ENCODE data around the gene MARCHF10. TPM values are rescaled to one million over a fixed set of nuclear protein-coding genes. Genes with fewer than 3 reads are reported as not detected.

MARCHF10 gene
- total RNA-seq, 1 experiment from 2014 or later: 8.0 TPM

DNA sequence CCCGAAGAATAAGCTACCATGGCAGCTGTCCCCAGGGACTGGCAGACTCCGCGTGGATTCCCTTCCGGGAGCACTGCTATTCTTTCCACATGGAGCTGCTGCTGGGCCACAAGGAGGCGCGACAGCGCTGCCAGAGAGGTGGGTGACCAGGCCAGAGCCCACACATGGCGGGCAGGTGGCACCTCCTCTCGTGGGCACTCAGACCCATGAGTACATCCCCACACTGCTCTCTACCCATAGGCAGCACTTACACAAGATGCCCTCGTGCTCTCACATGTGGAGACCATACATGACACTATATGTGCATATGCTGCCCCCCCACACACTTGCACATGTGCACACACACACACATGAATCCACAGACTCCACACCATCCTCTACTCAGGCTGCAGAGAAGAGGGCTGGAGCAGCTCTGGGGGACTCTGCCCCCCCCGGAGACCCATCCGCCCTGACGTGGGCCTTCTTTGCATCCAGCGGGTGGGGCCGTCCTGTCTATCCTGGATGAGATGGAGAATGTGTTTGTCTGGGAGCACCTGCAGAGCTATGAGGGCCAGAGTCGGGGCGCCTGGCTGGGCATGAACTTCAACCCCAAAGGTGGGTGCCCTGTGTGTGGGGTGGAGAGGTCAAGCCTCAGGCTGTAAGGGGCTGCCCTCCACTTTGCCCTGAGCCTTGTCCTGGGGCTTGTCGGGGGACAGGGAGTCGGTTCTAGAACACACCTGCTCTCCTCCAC, 117.8 kb downstream of the MARCHF10 start:
- H3K4me3 ChIP-seq: no peak overlapping the region
- peaks cover 14% of the 10 kb centered on the region for H3K4me1 ChIP-seq (replicated peaks; ENCODE audit: insufficient read depth)
- no peaks in the 10 kb centered on the region for H3F3A ChIP-seq (ENCODE audit: insufficient read depth, low read depth)
- H3K9me2 ChIP-seq (ENCODE audit: insufficient read depth): no peaks in the 10 kb centered on the region
- H3K27me3 ChIP-seq (ENCODE audit: insufficient read depth, low read depth): no peaks in the 10 kb centered on the region
- no TSS peak for BruUV-seq (replicated peaks)
- no peak overlapping the region for H3K27ac ChIP-seq
- H4K20me1 ChIP-seq (ENCODE audit: insufficient read depth): no peaks in the 10 kb centered on the region
- ChIA-PET CTCF (no interaction called here), POLR2A (ENCODE audit: unreplicated experiment) (no interaction called here)
- TF ChIP-seq, protein P1, sequence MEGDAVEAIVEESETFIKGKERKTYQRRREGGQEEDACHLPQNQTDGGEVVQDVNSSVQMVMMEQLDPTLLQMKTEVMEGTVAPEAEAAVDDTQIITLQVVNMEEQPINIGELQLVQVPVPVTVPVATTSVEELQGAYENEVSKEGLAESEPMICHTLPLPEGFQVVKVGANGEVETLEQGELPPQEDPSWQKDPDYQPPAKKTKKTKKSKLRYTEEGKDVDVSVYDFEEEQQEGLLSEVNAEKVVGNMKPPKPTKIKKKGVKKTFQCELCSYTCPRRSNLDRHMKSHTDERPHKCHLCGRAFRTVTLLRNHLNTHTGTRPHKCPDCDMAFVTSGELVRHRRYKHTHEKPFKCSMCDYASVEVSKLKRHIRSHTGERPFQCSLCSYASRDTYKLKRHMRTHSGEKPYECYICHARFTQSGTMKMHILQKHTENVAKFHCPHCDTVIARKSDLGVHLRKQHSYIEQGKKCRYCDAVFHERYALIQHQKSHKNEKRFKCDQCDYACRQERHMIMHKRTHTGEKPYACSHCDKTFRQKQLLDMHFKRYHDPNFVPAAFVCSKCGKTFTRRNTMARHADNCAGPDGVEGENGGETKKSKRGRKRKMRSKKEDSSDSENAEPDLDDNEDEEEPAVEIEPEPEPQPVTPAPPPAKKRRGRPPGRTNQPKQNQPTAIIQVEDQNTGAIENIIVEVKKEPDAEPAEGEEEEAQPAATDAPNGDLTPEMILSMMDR (conservative IDR thresholded peaks at IDR 0.05): no peak
- no peak for TF ChIP-seq EZH2 (IDR thresholded peaks at IDR 0.05; ENCODE audit: low read depth)
- H3K79me2 ChIP-seq (ENCODE audit: low read depth): no peaks in the 10 kb centered on the region
- no peak overlapping the region for H2AFZ ChIP-seq
- H3K4me2 ChIP-seq: no peak overlapping the region
- H3K36me3 ChIP-seq (ENCODE audit: low read depth): no peaks in the 10 kb centered on the region
- intact Hi-C loops (cut with micrococcal nuclease; ENCODE audit: unreplicated experiment): no loop called here
- H3K9me3 ChIP-seq (ENCODE audit: insufficient read depth, low read depth): no peaks in the 10 kb centered on the region
- DNase-seq: no peak

- H3K4me2 ChIP-seq: no peak overlapping the region
- H3K79me2 ChIP-seq (ENCODE audit: low read depth): no peaks in the 10 kb centered on the region
- ChIA-PET CTCF (no interaction called here), POLR2A (ENCODE audit: unreplicated experiment) (no interaction called here)
- DNase-seq: no peak
- no peak for TF ChIP-seq EZH2 (IDR thresholded peaks at IDR 0.05; ENCODE audit: low read depth)
- TF ChIP-seq, protein P1 (conservative IDR thresholded peaks at IDR 0.05): no peak
- no peaks in the 10 kb centered on the region for H3K36me3 ChIP-seq (ENCODE audit: low read depth)
- H3K27ac ChIP-seq: no peak overlapping the region
- H3F3A ChIP-seq (ENCODE audit: insufficient read depth, low read depth): no peaks in the 10 kb centered on the region
- intact Hi-C loops (cut with micrococcal nuclease; ENCODE audit: unreplicated experiment): no loop called here
- H2AFZ ChIP-seq: no peak overlapping the region
- H3K4me1 ChIP-seq (replicated peaks; ENCODE audit: insufficient read depth): peaks cover 11% of the 10 kb centered on the region
- H4K20me1 ChIP-seq (ENCODE audit: insufficient read depth): no peaks in the 10 kb centered on the region
- H3K4me3 ChIP-seq: no peak overlapping the region
- no peaks in the 10 kb centered on the region for H3K9me2 ChIP-seq (ENCODE audit: insufficient read depth)
- no peaks in the 10 kb centered on the region for H3K27me3 ChIP-seq (ENCODE audit: insufficient read depth, low read depth)
- no TSS peak for BruUV-seq (replicated peaks)
- H3K9me3 ChIP-seq (ENCODE audit: insufficient read depth, low read depth): no peaks in the 10 kb centered on the region
Observed at GRCh38 chr17:62689441-62690167, 118.5 kb downstream of the MARCHF10 start.

DNA sequence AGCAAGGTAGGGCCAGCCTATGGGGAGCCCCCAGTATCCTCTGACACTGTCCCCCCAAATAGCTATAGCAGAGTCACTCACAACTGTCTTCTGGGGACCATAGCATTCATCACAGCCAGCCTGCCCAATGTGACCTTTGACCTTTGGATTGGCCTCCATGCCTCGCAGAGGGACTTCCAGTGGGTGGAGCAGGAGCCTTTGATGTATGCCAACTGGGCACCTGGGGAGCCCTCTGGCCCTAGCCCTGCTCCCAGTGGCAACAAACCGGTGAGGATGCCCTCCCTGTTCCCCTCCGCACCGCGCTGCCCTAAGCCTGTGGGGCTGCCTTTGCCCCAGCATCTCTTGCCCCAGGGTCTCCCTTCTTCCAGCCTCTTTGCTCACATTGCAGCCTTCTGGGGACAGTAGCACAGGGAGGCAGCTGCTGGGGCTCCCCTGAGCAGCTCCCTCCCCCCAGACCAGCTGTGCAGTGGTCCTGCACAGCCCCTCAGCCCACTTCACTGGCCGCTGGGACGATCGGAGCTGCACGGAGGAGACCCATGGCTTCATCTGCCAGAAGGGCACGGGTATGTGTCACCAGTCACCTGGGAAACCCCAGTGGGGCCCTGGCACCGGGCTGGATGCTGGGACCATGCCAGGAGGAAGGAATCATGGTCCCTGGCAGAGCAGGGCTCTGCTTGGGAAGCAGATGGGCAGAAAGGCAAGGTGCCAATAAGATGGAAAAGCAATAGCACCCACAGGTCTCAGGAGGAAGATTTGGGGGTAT, 119.5 kb downstream of the MARCHF10 start:
- H3K4me2 ChIP-seq: no peak overlapping the region
- H3K79me2 ChIP-seq (ENCODE audit: low read depth): no peaks in the 10 kb centered on the region
- no peaks in the 10 kb centered on the region for H4K20me1 ChIP-seq (ENCODE audit: insufficient read depth)
- DNase-seq: no peak
- H3K27ac ChIP-seq: no peak overlapping the region
- H3K9me3 ChIP-seq (ENCODE audit: insufficient read depth, low read depth): no peaks in the 10 kb centered on the region
- CTCF ChIA-PET: interaction anchor here (0.5 kb wide), 1 partner anchor 640 kb away, joined by 10 read pairs; no protein-coding TSS in a partner anchor
- no peaks in the 10 kb centered on the region for H3K36me3 ChIP-seq (ENCODE audit: low read depth)
- TF ChIP-seq, protein P1 (conservative IDR thresholded peaks at IDR 0.05): no peak
- no peak for TF ChIP-seq EZH2 (IDR thresholded peaks at IDR 0.05; ENCODE audit: low read depth)
- no peaks in the 10 kb centered on the region for H3F3A ChIP-seq (ENCODE audit: insufficient read depth, low read depth)
- H3K4me3 ChIP-seq: no peak overlapping the region
- POLR2A ChIA-PET (ENCODE audit: unreplicated experiment): no interaction called here
- no TSS peak for BruUV-seq (replicated peaks)
- H3K4me1 ChIP-seq (replicated peaks; ENCODE audit: insufficient read depth): 0 out of 2 replicates have a peak, but pooled peaks cover under 1% of the 10 kb centered on the region
- no peaks in the 10 kb centered on the region for H3K27me3 ChIP-seq (ENCODE audit: insufficient read depth, low read depth)
- H2AFZ ChIP-seq: no peak overlapping the region
- intact Hi-C loops (cut with micrococcal nuclease; ENCODE audit: unreplicated experiment): no loop called here
- H3K9me2 ChIP-seq (ENCODE audit: insufficient read depth): no peaks in the 10 kb centered on the region
